ENCODE data around the gene DPH5.

DNA sequence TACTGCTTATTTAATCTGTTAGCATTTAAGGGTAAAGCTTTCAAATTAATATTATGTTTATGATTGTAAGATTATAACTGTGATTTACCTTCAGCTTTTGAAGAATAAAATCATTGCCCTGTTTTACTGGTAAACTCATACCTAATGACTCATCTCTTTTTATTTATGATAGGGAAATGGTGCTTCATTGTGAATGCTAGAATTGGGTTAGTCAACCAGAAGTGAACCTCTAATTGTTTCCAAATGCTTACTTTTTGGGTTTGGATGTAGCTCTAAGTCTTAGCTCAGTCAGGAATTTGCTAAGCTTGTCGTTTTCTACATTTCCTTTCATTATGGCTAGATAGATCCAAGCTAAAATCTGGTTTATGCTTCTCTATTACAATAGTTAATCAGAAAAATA is 70.3 kb downstream of the DPH5 start:
- TF ChIP-seq SUZ12 (IDR thresholded peaks at IDR 0.05), result no peak
- no peak for TF ChIP-seq HDGF (IDR thresholded peaks at IDR 0.05; ENCODE audit: borderline replicate concordance)
- TF ChIP-seq FOXM1 (IDR thresholded peaks at IDR 0.05; ENCODE audit: borderline replicate concordance), result no peak
- TF ChIP-seq TARDBP (IDR thresholded peaks at IDR 0.05), result no peak
- no peak for TF ChIP-seq L3MBTL2 (conservative IDR thresholded peaks at IDR 0.05)
- TF ChIP-seq FOXA1 (IDR thresholded peaks at IDR 0.05), result no peak
- no peak for TF ChIP-seq FOXK2 (IDR thresholded peaks at IDR 0.05)
- TF ChIP-seq ZNF384 (IDR thresholded peaks at IDR 0.05), result no peak
- no peak for TF ChIP-seq SP1 (IDR thresholded peaks at IDR 0.05)
